HG03439 (cell line): ENCODE data around the gene TSPAN18.

ENCODE experiments used
- ATAC-seq: cut with Tn5 transposase; IDR thresholded peaks from one replicate; pipeline ENCODE4 v1.9.1; 2021; ENCODE audit warnings: mild to moderate bottlenecking, moderate library complexity; ENCODE audit not compliant: unreplicated experiment

Gene TSPAN18

GRCh38 chr11:44910591-44910990 lies 183.8 kb downstream of the TSPAN18 start:
- ATAC-seq = no peak

- no peak for ATAC-seq
Measured at GRCh38 chr11:44911029-44911814, 184.5 kb downstream of the TSPAN18 start.

- ATAC-seq = no peak
Measured at GRCh38 chr11:44912270-44912987, 185.7 kb downstream of the TSPAN18 start.

GRCh38 chr11:44913502-44913901 lies 186.7 kb downstream of the TSPAN18 start:
- ATAC-seq = no peak

- no peak for ATAC-seq
Measured at GRCh38 chr11:44914105-44914504, 187.3 kb downstream of the TSPAN18 start.

GRCh38 chr11:44915004-44915403 lies 188.2 kb downstream of the TSPAN18 start:
- no peak for ATAC-seq

GRCh38 chr11:44915621-44916020 lies 188.9 kb downstream of the TSPAN18 start:
- no peak for ATAC-seq

- ATAC-seq = no peak
Measured at GRCh38 chr11:44916331-44916730, 189.6 kb downstream of the TSPAN18 start.

- no peak for ATAC-seq
Measured at GRCh38 chr11:44916801-44917385, 190.1 kb downstream of the TSPAN18 start.

- ATAC-seq = no peak
Measured at GRCh38 chr11:44917741-44918140, 191.0 kb downstream of the TSPAN18 start.

- no peak for ATAC-seq
Measured at GRCh38 chr11:44920451-44920850, 193.7 kb downstream of the TSPAN18 start.

- no peak for ATAC-seq
Measured at GRCh38 chr11:44923115-44923514, 196.4 kb downstream of the TSPAN18 start.

- no peak for ATAC-seq
Measured at GRCh38 chr11:44923806-44924205, 197.0 kb downstream of the TSPAN18 start.

- ATAC-seq = no peak
Measured at GRCh38 chr11:44926036-44926435, 199.3 kb downstream of the TSPAN18 start.

- ATAC-seq = no peak
Measured at GRCh38 chr11:44927174-44927661, 200.5 kb downstream of the TSPAN18 start.

- ATAC-seq = no peak
Measured at GRCh38 chr11:44928144-44928543, 201.4 kb downstream of the TSPAN18 start.

- ATAC-seq = no peak
Measured at GRCh38 chr11:44928816-44929215, 202.1 kb downstream of the TSPAN18 start.

GRCh38 chr11:44930588-44931302 lies 204.0 kb downstream of the TSPAN18 start:
- ATAC-seq = no peak

GRCh38 chr11:44931466-44931865 lies 204.7 kb downstream of the TSPAN18 start:
- ATAC-seq = no peak

- ATAC-seq = no peak
Measured at GRCh38 chr11:44934110-44934509, 207.3 kb downstream of the TSPAN18 start.

- no peak for ATAC-seq
Measured at GRCh38 chr11:44934735-44935250, 208.0 kb downstream of the TSPAN18 start.
